Gastrocnemius medialis (tissue), 4 donors: ENCODE measurements around the gene WNT7A. TPM values are rescaled to one million over a fixed set of nuclear protein-coding genes. Genes with fewer than 3 reads are reported as not detected.

Experiments used
- ATAC-seq, 2 donors: fragments of 150-250 bp; one replicate each; pipeline ENCODE4 v1.9.1; 2016
- DNase-seq, 2 donors: peaks; one replicate each; pipeline ENCODE4 v3.0.0-alpha.2; 2019
- H3K27ac ChIP-seq, 4 donors: fragments of 200-600 bp; sonication (generic); 1 replicate in 1 of 4; 2 replicates in 3 of 4; pipeline ENCODE4 v1.5.1; 2016 to 2018; ENCODE audit warnings: mild to moderate bottlenecking in 2 of 4, moderate library complexity in 1 of 4
- H3K27me3 ChIP-seq, 3 donors: fragments of 200-600 bp; sonication (generic) in 2 of 3; 1 replicate in 1 of 3; 2 replicates in 2 of 3; pipeline versions ENCODE4 v1.5.1 to v1.6.0; 2016 to 2019; ENCODE audit warnings: mild to moderate bottlenecking in 1 of 3, moderate library complexity in 1 of 3
- H3K36me3 ChIP-seq, 2 donors: fragments of 200-600 bp; sonication (generic) in 1 of 2; one replicate each; pipeline ENCODE4 v1.5.1; 2017 to 2018
- H3K4me1 ChIP-seq, 2 donors: fragments of 200-600 bp; sonication (generic) in 1 of 2; one replicate each; pipeline ENCODE4 v1.5.1; 2016 to 2017; ENCODE audit warnings: mild to moderate bottlenecking in 2 of 2
- H3K4me3 ChIP-seq, 4 donors: fragments of 200-600 bp; sonication (generic) in 3 of 4; 1 replicate in 1 of 4; 2 replicates in 3 of 4; pipeline ENCODE4 v1.5.1; 2016 to 2019; ENCODE audit warnings: mild to moderate bottlenecking in 2 of 4
- H3K9me3 ChIP-seq, 3 donors: fragments of 200-600 bp; sonication (generic) in 2 of 3; 1 replicate in 1 of 3; 2 replicates in 2 of 3; pipeline ENCODE4 v1.5.1; 2016 to 2019
- POLR2A ChIP-seq, 2 donors: fragments of 450-650 bp; IDR thresholded peaks; one replicate each; pipeline ENCODE4 v1.6.1; 2017; ENCODE audit warnings: antibody characterized with exemption in 2 of 2, mild to moderate bottlenecking in 2 of 2, moderate library complexity in 2 of 2
- in situ Hi-C, 4 donors: fragments of 200-750 bp; cut with MboI; loops; one replicate each; pipeline versions ENCODE4 v1.15.0 to v1.8.0; 2017; ENCODE audit warnings: low sequenced_read_pairs in 4 of 4
- intact Hi-C: fragments of 100-400 bp; cut with DNase I; formaldehyde crosslinking; loops from one replicate; pipeline ENCODE4 v1.15.1; 2023; ENCODE audit warnings: low total_unique reads
- total RNA-seq, 4 donors: library from RNA; depleted of rRNA; stranded (reverse); fragments of >200 nt; gene quantifications; one replicate each; pipeline versions ENCODE4 v1.1.0 to v1.2.3, GENCODE V29; 2016
- TF ChIP-seq, protein P1 (sequence below), 5 experiments: fragments of 450-650 bp in 3 of 5; fragments of 200-600 bp in 2 of 5; sonication (generic) in 2 of 5; IDR thresholded peaks in 4 of 5; conservative IDR thresholded peaks in 1 of 5; 1 replicate in 4 of 5; 2 replicates in 1 of 5; pipeline ENCODE4 v1.5.1; 2016 to 2019; ENCODE audit warnings: antibody characterized with exemption in 5 of 5, mild to moderate bottlenecking in 3 of 5, moderate library complexity in 3 of 5

The WNT7A gene
- total RNA-seq, 4 donors from 2014 or later: not detected

DNA sequence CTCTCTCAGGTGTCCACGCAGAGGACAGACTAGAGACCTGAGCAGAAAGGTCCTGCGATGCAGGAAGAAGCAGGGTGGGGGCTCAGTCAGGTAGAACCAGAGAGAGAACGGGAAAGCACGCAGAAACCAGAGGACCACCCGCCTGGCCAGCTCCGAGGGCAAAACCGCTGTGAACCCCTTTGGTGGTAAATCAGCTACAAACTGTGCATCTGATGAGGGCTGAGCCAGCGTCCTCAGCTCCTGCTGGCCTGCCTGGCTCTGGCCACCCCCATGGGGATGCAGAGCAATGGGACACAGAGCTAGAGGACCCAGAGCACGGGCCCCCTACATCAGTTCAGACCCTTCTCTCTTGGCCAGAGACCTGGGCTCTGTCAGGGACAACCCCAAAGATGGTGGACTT, 44.6 kb downstream of the WNT7A start:
- no peak overlapping the region for H3K27ac ChIP-seq
- TF ChIP-seq POLR2A (IDR thresholded peaks at IDR 0.05): no peak
- TF ChIP-seq, protein P1, sequence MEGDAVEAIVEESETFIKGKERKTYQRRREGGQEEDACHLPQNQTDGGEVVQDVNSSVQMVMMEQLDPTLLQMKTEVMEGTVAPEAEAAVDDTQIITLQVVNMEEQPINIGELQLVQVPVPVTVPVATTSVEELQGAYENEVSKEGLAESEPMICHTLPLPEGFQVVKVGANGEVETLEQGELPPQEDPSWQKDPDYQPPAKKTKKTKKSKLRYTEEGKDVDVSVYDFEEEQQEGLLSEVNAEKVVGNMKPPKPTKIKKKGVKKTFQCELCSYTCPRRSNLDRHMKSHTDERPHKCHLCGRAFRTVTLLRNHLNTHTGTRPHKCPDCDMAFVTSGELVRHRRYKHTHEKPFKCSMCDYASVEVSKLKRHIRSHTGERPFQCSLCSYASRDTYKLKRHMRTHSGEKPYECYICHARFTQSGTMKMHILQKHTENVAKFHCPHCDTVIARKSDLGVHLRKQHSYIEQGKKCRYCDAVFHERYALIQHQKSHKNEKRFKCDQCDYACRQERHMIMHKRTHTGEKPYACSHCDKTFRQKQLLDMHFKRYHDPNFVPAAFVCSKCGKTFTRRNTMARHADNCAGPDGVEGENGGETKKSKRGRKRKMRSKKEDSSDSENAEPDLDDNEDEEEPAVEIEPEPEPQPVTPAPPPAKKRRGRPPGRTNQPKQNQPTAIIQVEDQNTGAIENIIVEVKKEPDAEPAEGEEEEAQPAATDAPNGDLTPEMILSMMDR (IDR thresholded peaks at IDR 0.05 in 4 of 5, conservative IDR thresholded peaks at IDR 0.05 in 1 of 5): no peak
- no peak for ATAC-seq
- DNase-seq: no peak
- no peak overlapping the region for H3K4me3 ChIP-seq
- no peaks in the 10 kb centered on the region for H3K36me3 ChIP-seq
- in situ Hi-C loops: no loop called here
- H3K27me3 ChIP-seq: peaks cover 0 to 4% (median 0%) of the 10 kb centered on the region in 3 donors
- H3K4me1 ChIP-seq: no peaks in the 10 kb centered on the region
- H3K9me3 ChIP-seq: no peaks in the 10 kb centered on the region
- intact Hi-C loops: no loop called here

DNA sequence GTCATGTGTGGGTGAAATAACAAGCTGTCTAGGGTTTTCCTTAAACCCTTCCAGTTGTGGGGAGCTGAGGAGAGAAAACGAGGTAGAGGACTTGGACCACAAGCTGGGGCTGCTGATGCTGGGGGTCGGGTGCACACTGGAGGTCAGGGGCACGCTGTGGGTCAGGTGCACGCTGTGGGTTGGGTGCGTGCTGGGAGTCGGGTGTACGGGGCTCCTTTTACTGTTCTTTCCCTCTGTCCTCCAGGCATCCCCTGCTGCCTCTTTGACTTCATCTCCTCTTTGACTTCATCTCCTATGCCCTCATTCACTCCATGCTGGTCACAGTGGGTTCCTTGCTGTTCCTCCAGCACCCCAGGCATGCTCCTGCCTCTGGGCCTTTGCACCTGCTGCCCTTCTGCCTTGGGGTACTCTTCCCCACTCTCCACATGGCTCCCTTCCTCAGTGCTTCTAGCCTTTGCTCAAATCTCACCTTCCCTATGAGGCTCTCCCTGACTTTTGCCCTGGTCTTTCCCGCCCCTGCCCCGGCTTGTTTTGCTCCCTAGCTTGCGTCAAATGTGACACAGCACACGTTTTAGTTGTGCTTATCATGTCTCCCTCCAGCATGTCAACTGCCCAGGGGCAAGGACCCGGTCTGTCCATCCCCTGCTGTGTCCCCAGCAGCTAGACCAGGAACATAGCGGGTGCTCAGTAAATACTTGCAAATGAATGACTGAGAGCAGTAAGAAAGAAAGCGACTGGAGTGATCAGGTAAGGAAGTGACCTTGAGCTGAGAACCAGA, 45.4 kb downstream of the WNT7A start:
- H3K4me1 ChIP-seq: no peaks in the 10 kb centered on the region
- in situ Hi-C loops: no loop called here
- ATAC-seq (no peak), DNase-seq (no peak)
- H3K4me3 ChIP-seq: no peak overlapping the region
- TF ChIP-seq POLR2A (IDR thresholded peaks at IDR 0.05): no peak
- TF ChIP-seq, protein P1 (IDR thresholded peaks at IDR 0.05 in 4 of 5, conservative IDR thresholded peaks at IDR 0.05 in 1 of 5): no peak
- H3K27me3 ChIP-seq: peaks cover 0 to 4% (median 0%) of the 10 kb centered on the region in 3 donors
- intact Hi-C loops: no loop called here
- H3K36me3 ChIP-seq: no peaks in the 10 kb centered on the region
- H3K27ac ChIP-seq: no peak overlapping the region
- no peaks in the 10 kb centered on the region for H3K9me3 ChIP-seq

DNA sequence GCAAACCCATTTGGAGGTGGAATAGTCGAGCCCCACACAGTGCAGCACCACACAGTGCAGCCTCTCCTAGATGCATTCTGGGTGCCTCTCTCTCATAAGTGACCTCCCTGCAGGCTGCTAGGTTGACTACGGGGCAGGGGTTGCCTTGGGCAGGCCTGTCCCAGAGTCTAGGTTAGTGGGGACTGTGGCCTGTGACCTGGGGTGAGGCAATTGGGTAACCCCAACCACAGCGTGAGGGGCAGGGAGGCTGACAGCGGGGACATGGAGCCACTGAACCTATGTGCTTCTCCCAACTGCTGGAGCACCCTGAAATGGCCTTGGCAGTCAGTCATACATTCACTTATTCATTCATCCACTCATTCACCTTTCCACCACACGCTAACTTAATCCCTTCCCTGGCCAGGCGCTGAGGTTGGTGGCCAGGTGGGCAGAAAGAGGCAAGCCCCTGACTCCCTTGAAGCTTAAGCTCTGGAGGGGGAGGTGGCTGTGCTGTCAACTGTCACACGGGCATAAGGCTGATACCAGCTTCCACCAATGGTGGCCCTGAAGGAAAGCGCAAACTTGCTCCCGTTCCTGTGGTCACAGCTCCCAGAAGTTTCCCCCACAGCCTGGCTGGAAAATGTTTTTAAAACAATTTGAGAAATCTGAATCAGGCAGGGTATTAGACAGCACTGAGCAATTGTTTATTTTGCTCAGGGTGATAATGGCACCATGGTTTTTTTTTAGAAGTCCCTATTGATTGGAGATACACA, 46.2 kb downstream of the WNT7A start:
- Histone ChIP-seq H3K4me1 (no peaks in the 10 kb centered on the region), H3K9me3 (no peaks in the 10 kb centered on the region), H3K36me3 (no peaks in the 10 kb centered on the region), H3K27ac (no peak overlapping the region), H3K4me3 (no peak overlapping the region), H3K27me3 (peaks cover 0 to 4% (median 0%) of the 10 kb centered on the region in 3 donors)
- DNase-seq (no peak), ATAC-seq (no peak)
- TF ChIP-seq, protein P1 (IDR thresholded peaks at IDR 0.05 in 4 of 5, conservative IDR thresholded peaks at IDR 0.05 in 1 of 5): no peak
- TF ChIP-seq POLR2A (IDR thresholded peaks at IDR 0.05): no peak
- in situ Hi-C loops: no loop called here
- intact Hi-C loops: no loop called here

DNA sequence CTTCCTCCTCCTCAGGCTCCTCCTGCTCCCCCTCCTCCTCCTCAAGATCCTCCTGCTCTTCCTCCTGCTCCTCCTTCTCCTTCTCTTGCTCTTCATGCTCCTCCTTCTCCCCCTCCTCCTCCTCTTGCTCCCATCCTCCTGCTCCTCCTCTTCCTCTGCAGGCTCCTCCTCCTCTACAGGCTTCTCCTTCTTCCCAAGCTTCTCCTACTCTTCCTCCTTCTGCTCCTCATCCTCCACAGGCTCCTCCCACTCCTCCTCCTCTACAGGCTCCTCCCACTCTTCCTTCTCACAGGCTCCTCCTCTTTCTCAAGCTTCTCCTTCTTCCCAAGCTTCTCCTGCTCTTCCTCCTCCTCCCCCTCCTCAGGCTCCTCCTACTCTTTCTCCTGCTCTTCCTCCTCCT, 47.7 kb downstream of the WNT7A start:
- in situ Hi-C loops (no loop called here), intact Hi-C loops (no loop called here)
- DNase-seq (no peak), ATAC-seq (no peak)
- Histone ChIP-seq H3K9me3 (no peaks in the 10 kb centered on the region), H3K27me3 (peaks cover 0 to 4% (median 0%) of the 10 kb centered on the region in 3 donors), H3K27ac (no peak overlapping the region), H3K4me3 (no peak overlapping the region), H3K36me3 (no peaks in the 10 kb centered on the region), H3K4me1 (no peaks in the 10 kb centered on the region)
- no peak for TF ChIP-seq POLR2A (IDR thresholded peaks at IDR 0.05)
- TF ChIP-seq, protein P1 (IDR thresholded peaks at IDR 0.05 in 4 of 5, conservative IDR thresholded peaks at IDR 0.05 in 1 of 5): no peak
